GM18508 (cell line): ENCODE measurements around the gene HOXB7.

Experiments
- ATAC-seq: cut with Tn5 transposase; IDR thresholded peaks from one replicate; pipeline ENCODE4 v1.9.1; 2021; ENCODE audit warnings: moderate number of reproducible peaks; ENCODE audit not compliant: insufficient read depth, unreplicated experiment

HOXB7 gene

DNA sequence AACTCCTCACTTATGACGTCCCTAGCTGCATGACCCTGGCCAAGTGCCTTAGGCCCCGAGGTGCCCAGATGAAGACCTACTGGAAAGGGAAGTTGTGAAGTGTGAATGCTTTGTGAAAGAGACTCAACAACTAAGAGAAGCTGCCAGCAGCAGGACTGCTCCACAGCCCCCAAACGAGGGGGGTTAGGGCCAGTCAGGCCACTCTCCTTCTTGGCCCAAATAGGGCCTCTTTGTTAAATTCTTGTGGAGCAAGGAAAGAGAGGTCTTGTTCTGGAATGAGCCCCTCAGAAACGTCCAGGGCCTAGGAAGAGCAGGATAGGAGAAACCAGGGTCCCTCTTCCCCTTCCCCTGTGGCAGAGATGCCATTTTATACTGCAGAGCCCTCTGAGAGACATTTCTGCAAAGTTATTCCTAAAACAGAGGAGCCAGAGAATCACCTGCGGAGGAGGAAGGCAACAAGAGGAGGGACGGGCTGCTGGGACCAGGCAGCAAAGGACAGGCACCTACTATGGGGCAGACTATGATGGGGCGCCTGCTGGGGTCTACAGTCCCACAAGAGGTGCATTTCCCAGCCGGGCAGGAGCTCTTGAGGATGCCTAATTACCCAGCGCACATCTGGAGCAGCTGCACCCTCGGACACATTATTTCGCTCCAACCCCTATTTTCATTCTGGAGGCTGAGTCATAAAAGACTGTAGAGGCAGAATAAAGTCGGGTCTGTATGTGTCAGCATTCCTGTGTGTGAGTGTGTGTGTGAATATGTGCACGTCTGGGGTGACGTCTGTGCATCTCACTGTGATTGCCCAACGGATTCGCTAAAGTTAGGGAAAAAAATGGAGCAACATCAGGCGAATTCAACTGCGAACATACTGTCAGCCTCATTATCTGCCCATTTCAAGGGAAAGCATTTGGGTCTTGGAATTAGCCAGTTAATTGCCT is 26.8 kb upstream of the HOXB7 start:
- no peak for ATAC-seq

DNA sequence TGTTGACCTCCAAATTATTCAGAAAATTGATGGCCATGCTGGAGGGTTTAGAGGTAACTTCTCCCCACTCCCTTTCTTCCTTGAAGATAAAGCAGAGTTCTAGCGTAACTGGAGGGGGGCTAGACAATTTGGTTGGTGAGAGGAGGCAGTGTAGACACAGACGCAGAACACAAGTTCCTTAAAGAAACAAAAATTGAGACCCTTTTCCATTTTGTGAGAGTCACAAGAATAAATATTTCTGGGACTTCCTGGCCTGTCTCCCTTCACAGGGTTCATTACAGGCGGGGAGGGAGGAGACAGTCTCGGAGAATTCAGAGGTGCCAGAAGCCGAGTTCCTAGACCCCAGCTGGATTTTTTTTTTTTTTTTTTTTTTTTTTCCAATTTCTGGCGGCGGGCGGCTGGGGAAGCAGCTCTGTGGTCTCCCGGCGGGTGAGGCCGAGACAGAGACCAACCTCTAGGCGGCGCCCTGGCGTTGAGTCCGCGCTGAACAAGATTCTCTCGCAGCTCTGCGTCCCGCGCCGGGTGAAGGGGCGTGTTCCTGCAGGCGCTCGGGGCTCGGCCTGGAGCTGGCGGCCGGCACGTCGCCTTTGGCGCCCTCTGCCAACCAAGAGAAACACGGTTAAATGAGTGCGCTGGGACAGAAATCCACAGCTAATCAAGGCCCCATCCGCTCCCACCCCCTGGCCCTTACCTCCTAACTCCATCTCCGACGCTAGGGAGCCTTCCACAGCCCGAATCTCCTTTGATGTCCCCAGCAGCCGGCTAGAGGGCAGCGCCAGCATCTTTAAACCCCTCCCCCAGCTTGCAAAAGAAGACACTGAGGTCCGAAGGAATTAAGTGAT is 25.6 kb upstream of the HOXB7 start:
- ATAC-seq: no peak

DNA sequence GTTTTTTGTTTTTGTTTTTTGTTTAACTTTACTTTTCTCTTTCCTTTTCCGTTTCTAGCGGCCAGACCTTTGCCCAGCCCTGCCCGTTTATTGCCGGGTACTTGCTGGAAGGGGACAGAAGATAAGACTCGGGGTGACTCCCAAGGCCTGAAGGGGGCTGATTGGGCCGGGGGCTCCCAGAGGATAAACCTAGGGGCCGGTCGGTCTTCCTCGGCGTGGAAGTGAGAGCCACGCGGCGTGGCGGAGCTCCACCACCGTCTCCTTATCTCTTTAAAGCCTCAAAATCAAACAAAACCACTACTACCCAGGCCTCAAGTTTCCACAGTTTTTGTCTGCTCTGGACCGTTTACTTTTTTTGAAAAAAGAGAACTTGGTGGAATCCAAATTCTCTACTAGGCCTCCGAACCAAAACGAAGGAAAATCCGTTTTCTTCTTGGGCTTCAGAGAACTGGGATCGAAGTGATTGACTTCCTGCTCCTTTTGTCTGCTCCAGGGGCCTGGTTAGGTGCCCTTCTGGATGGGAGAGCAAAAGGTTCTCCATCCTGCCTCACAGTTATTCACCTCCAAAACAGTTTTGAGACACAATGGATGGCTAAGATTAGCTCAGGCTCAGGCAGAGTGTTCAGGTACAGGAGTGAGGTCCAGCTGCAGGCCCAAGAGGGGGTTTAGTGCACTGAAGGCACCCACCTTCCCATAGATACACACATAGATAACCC is 23.8 kb upstream of the HOXB7 start:
- ATAC-seq: no peak

DNA sequence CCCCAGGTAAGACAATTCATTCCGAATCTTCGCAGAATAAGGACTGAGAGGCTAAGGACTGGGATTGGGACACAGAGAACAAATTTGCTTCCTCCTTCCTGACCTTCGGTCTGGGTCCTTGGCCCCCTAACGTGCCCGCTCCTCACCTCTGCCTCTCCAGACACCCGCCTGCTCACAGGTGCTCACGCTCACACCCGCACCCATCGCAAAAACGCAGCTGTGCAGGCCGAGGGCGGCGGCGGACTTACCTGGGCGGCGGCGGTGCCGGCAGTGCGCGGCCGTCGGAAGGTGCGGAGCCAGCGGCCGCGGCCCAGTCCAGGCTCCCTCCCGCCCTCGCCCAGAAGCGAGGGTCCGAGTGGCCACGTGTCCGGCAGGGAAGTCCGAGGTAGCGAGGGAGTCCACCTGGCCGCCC is 22.5 kb upstream of the HOXB7 start:
- no peak for ATAC-seq

DNA sequence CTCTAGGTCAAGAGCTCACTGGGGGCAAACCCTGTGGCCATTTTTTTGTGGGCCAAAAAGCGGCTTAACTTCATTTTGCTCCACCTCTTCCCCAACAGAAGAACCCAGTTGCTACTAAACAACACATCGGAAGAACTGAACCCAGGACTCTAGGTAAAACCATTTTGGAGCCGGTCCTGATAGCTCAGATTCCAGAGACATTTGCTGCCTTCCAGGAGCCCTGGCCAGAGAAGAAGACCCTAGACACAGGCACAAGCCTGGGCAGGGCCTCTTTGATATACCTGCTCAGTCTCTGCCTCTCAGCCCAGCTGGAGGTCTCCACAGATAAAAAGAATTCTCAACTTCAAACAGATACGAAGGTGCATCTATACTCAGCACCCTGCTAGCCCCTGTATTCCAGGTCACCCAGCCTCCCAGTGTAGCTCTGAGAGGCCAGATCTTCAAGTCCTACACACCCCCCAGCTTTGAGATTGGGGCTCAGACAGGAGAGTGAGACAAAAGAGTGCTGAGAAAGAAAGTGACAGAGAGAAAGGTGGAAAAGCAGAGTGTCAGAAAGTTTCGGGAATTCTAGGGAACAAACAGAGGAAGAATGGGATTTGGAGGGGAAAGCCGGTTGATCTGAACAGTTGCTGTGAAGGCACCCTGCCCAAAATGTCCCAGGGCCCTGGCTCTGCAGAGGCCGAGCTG is 21.9 kb upstream of the HOXB7 start:
- ATAC-seq: no peak

DNA sequence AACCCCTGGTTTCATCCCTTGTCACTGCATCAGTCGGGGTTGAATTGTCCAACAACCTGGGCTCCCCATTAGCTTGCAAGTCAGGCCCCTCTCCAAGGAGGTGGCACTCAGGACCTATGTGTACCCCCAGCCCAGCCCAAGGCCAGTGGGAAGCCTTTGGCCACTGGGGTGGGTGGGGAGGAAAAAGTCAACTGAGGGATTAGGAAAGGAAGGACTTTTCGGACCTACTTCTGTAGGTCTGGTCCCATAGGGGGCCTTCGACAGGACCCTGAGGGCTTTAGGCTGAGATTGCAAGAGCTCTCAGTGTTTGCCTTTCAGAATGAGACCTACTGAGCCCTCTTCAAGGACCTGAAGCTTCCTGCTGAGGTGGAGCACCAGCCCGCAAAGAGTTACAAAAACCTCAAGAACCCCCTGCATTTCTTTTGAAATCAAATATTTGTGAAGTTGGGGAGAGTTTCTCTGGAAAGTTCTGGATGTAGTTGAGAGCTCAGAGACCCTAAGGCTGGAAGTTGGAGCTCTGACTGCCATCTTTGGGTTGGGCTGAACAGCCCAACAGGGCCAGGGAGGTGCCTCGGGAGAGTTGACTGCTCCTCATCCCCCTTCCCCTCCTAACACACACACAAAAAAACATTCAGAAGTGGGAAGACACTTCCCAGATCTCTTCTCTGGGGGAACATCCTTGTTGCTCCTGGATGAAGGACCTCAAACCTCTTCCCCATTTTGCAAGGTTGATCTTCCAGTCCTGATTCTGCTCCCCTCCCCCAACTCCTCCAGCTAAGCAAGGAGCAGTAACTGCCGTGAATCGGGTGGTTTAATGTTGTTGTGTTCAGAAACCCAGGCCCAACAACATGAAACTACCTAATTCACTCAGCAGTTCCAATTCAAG is 21.1 kb upstream of the HOXB7 start:
- ATAC-seq: no peak

DNA sequence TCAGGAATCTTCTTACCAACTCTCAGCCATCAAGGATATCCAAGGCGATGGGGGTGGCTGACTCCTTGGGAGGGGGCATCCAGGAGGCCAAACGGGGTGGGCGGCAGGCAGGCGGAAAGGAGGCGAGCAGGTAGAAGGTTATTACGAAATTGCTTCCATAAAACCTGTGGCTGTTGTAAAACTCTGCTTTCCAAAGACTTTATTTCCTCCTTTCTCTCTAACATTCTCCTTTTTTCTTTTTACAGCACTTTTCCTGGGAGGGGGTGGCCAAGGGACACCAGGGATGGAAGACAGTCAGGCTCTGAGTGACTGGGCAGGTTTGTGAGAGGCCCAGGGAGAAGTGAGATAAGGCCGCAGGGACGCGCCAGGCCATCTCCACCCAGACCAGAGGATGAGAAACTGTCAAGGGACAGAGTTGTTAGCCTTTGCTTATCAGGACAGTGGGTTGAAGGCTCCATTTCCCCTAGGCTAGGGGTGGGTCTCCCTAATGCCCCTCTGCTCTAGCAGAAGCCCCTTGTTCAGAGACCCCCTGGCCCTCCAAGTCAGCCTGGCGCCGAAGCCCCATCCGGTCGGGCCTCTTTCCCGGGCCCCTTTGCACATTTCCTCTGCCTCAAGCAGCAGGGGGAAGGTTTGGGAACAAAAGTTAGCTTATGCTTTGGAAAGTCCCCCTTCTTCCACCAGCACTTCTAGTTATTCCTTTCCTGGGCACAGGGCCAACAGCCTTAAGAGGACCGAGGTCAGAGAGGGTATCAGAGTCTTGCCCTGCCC is 20.3 kb upstream of the HOXB7 start:
- no peak for ATAC-seq

DNA sequence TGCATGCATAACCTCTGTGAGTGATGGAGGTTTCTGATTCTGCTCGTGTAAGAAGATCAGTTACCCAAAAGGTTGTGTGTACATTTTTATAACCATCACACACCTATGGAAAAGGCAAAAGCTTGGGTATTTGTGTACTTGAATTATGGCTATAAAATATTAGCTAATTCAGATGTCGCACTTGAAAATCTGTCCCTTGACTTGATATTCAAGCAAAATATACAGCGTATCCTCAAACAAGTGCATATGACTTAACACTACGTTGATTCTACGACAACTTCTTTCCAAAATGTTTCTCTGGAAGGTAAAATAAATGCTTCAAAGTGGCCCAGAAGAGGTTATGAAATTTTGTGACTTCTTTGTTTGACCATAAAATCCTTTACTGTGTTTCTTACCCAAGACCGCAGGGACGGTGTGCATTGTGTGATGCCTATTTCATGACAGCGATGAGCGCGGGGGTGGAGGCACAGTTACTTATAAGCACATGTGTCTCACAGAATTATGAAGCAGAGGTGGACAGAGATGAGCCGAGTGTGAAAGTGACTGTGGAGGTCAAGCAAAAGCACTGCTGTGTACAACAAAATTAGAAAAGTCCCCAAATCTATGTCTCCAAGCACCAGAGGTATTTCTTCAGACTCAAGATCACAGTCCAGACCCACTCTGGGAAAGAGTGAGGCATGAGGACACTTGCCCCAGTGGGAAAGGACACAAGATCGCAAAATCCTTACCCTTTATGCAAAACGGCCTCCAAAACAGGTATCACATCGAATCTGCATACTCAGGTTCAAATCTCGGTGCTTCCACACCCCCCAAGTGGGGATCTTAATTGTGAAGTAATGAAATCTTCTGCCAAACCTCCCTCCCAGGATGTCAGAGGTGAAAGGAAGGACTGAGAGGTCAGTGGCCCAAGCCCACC is 19.4 kb upstream of the HOXB7 start:
- ATAC-seq: no peak

DNA sequence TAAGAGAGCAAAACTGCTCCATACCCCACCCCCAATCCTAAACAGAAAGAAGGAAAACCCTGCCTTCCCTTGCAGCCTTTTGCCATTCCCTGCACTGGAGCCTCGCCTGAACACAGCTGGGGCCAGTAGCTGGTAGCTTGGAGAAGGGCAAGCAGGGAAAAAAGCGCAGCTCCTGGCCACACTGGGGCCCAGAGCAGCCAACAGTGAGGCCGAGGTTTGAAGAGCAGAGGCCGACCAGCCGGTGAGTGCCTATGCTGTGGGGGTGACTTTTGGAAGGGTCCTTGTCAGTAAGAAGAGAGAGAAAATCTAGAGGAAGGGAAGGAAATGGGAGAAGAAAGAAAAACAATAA is 18.6 kb upstream of the HOXB7 start:
- ATAC-seq: no peak

DNA sequence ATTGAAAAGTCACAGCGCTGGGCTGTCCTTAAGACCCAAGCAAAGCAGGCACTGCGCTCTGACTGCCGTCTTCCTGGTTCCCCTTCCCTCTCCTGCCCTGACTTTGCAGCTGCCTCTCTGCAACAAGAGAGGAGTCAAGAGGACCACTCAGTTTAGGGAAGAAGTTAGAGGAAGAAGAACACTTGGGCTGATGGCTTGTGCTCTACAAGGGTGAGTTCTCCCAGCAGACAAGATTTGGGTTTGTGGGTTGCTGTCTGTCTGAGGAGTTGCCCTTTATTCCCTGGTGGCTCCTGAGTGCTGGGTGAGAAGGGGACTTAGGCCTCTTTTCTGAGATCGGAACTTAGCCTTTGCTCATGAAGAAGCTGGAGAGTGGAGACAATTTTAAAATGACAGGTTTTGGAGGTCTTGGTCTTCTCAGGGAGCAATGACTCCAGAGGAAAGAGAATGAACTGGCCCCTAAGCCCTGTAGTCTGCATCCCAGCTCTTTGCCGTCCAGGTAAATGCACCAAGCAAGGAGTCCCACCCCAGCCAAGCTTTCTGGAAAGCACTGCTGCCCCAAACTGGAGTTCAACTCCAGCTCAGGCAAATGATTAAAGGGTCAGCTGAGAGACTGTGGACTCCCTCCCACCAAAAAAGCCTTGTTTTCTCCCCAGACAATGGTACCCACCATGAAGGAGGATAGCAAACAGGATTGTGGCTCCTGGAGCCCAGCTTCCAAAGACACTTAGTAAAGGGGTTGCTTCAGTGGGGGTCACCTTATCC is 18.0 kb upstream of the HOXB7 start:
- no peak for ATAC-seq

DNA sequence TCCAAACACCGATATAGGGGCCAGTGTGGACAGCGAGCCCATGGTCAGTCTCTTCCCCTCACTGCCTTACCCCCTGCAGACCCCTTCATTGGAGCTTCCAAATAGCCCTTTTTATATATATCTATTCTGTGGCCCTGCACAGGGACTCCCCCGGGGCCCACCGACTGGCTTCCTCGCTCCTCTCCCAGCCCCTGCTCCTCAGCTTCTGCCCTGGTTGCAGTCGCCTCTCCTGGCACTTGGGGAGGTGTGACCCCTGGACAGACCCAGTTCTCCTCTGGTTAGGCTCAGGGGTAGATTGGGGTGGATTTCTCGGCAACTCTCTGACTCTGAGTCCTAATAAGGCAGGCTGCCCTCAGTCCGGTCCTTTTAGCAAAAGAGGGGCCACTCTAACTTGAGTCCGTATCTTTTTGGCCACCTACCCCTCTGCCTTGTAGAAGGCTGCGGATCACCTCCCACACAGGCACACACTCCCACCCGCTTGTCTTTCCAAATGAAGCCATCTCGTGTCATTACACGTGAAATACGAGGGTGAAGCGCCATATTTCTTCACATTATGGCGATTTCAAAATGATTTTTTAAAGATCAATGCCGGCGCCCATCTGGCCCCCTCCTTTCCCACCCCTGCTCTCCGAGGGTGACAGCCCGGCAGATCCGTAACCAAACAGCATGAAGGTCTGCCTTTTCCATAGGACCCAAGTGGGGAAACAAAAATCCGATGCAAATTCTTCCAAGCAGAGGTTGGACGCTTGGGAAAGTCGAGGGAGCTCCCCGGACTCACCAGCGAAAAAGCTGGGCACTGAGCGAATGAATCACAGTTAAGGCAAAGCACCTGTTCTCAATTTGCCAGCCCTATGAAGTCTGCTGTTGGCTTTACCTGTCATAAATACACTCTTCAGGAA is 17.1 kb upstream of the HOXB7 start:
- ATAC-seq: no peak

DNA sequence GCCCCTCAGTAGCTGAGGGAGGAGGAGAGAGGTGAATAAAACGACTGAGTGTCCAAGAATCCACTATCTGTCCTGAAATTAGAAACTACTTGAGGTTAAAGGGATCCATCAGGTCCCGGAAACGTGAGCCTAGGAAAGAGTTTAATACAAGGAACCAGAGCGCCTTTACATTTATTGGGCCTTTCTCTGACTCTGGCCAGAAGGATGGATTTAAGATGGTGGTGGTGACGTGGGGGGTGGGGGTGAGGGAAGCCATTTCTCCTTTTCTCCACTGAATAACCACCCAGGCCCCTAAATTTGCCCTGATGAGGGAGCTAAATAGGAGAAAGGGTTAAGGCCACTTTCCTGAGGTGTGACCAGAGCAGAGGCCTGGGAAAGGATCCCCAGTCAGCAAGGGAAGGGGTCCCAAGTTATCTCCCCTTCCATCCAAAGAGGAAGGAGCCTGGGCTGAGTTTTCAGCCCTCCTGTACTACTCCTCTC is 16.3 kb upstream of the HOXB7 start:
- no peak for ATAC-seq

DNA sequence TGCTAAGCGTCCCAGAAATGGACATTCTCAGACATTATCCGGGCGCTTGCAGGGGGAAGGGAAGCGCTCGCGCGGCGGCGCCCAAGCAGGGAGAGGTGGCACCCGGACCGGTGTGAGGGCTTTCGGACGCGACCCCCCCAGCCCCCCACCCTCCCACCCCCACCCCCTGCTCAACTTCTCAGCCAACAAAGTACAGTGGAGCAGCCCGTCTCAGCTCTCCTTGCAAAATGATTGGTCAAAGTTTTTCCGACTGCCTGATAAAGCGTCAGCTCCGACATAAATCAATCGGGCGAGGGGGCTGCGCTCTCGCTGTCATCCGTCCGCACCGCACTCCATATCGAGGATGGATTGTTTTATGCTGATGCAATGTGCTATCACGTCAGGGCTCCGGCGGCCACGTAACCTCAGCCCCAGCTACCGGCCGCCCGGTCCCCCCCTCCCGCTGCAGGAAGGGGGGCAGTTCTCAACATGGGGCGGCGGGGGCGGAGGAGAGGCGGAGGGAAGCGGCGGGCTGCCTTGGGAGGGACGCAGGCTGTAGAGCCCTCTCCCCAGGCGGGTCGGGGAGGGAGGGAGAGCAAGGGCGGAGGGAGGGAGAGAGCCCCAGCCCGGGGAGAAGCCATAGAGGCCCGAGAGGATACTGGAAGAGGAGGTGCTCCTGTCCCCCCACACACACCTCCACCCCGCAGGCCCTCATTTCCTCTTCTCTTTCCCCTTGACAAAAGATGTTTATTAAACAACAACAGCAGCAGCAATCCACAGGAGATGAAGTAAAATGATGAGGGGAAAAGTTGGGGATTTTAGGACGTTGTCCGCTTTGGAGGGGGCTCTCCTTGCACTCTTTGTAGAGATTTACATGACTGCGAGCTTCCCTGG is 15.7 kb upstream of the HOXB7 start, which contains the start of gene HOXB9:
Gene HOXB9, minus strand, starts transcription at position 114 of the 873 bp plus-strand sequence. Its CDS starts 89 bp downstream, at position 25.
- no peak for ATAC-seq

DNA sequence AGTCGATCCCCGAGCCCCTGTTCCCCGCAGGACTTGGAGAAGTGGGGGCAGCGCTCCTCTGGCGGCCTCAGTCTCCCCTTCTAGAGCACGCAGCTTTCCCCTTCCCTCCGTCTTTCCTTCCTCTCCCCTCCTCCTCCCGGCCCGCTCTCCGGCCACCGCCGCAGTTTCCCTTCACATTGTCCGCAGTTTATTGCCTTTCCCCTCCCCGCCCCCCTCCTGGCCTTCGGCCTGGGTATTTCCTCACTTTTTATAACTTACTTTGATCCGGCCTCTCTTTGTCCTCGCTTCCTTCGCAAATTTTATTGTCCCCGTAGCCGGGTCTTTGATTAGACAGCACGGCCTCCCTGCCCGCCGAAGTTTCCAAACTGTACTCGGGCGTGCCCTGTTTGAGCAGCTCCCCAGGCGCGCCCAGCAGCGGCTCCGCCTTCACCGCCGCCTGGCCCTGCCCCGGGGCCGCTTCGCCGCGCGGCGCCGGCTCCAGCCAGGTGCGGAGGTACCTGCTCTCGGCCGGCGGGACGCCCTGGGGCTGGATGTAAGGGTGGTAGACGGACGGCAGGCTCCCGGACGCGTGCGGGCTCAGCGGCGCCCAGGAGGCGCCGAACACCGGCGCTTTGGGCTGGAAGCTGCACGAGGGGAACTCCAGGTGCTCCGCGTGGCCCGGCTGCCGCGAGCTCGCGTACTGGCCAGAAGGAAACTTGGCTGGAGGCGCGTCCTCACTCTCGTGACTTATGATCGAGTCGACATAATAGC is 14.9 kb upstream of the HOXB7 start:
- no peak for ATAC-seq
